Uterus (tissue), 2 donors: ENCODE results near the gene GM2A.

ENCODE experiments used
- CTCF ChIP-seq, 4 experiments: fragments of 200-600 bp in 2 of 4; fragments of 450-650 bp in 2 of 4; sonication (generic) in 2 of 4; IDR thresholded peaks; one replicate each; pipeline ENCODE4 v1.5.1; 2016 to 2019; ENCODE audit warnings: antibody characterized with exemption in 4 of 4, mild to moderate bottlenecking in 2 of 4, moderate library complexity in 1 of 4
- POLR2A ChIP-seq, 2 donors: fragments of 450-650 bp; IDR thresholded peaks; one replicate each; pipeline ENCODE4 v1.6.1; 2016; ENCODE audit warnings: antibody characterized with exemption in 2 of 2, mild to moderate bottlenecking in 1 of 2, moderate library complexity in 1 of 2

DNA sequence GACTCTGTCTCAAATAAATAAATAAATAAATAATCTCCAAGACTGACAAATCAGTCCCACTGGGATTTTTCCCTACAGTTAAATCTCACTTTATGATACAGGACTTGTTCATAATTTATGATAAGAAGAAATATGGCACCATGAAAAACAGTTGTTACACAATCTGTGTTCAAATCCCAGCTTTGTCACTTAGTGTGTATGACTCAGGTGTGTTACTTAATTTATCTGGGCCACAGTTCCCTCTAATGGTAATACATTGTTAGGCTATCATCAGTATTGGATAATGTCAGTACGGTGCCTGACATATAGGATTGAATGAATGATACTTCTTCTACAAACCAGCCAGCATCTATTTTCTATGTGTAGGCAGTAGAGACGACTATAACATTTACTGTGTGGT is 27.5 kb downstream of the GM2A start:
- TF ChIP-seq CTCF (IDR thresholded peaks at IDR 0.05) (no peak), POLR2A (IDR thresholded peaks at IDR 0.05) (no peak)
